ENCODE results near the gene S100A5.
A peak's percentile ranks its signal among the peaks of the same experiment; 100 is the strongest.

Gene S100A5

GRCh38 chr1:153536671-153537375, 3.9 kb downstream of the S100A5 start:
- no peak overlapping the region for H3K27ac ChIP-seq (ENCODE audit: low read depth, low read length)
- H3K36me3 ChIP-seq (ENCODE audit: control insufficient read depth, low read length) = no peaks in the 10 kb centered on the region
- H3K27me3 ChIP-seq (ENCODE audit: control insufficient read depth, low read length) = peaks cover 28% of the 10 kb centered on the region
- H3K4me1 ChIP-seq (ENCODE audit: control insufficient read depth, low read length) = peaks cover 6% of the 10 kb centered on the region; the same call in 1 of the 2 replicates
- H4K20me1 ChIP-seq (ENCODE audit: control insufficient read depth, insufficient read depth, low read depth, low read length) = no peaks in the 10 kb centered on the region
- H3F3A ChIP-seq (ENCODE audit: control insufficient read depth, insufficient read depth) = no peaks in the 10 kb centered on the region
- no peaks in the 10 kb centered on the region for H3K79me2 ChIP-seq (ENCODE audit: control insufficient read depth, low read length)
- no peaks in the 10 kb centered on the region for H3K9me2 ChIP-seq (replicated peaks; ENCODE audit: control insufficient read depth, low read length)
- H3K4me2 ChIP-seq (ENCODE audit: low read length) = no peak overlapping the region; the same call in 1 of the 2 replicates
- H3K9me3 ChIP-seq (ENCODE audit: control insufficient read depth, insufficient read depth, low read length) = no peaks in the 10 kb centered on the region
- H3K4me3 ChIP-seq (ENCODE audit: low read length) = no peak overlapping the region
- no peak for TF ChIP-seq CTCF (IDR thresholded peaks at IDR 0.05; ENCODE audit: low read depth, low read length, poor library complexity, severe bottlenecking)
- no peak for TF ChIP-seq EZH2phosphoT487 (IDR thresholded peaks at IDR 0.05; ENCODE audit: borderline replicate concordance, low read length)

- Histone ChIP-seq H3K79me2 (ENCODE audit: control insufficient read depth, low read length) (no peaks in the 10 kb centered on the region), H3K4me1 (ENCODE audit: control insufficient read depth, low read length) (peaks cover 6% of the 10 kb centered on the region; the same call in 1 of the 2 replicates), H3K36me3 (ENCODE audit: control insufficient read depth, low read length) (no peaks in the 10 kb centered on the region), H3K27ac (ENCODE audit: low read depth, low read length) (no peak overlapping the region), H3K27me3 (ENCODE audit: control insufficient read depth, low read length) (peaks cover 30% of the 10 kb centered on the region), H3K4me3 (ENCODE audit: low read length) (peak overlapping the region; percentile 48), H3K4me2 (ENCODE audit: low read length) (peak overlapping the region; percentile 62), H3K9me3 (ENCODE audit: control insufficient read depth, insufficient read depth, low read length) (no peaks in the 10 kb centered on the region), H3K9me2 (replicated peaks; ENCODE audit: control insufficient read depth, low read length) (no peaks in the 10 kb centered on the region), H3F3A (ENCODE audit: control insufficient read depth, insufficient read depth) (no peaks in the 10 kb centered on the region), H4K20me1 (ENCODE audit: control insufficient read depth, insufficient read depth, low read depth, low read length) (no peaks in the 10 kb centered on the region)
- TF ChIP-seq CTCF (IDR thresholded peaks at IDR 0.05; ENCODE audit: low read depth, low read length, poor library complexity, severe bottlenecking) = no peak
- TF ChIP-seq EZH2phosphoT487 (IDR thresholded peaks at IDR 0.05; ENCODE audit: borderline replicate concordance, low read length) = no peak
Measured at GRCh38 chr1:153536012-153536670, 4.6 kb downstream of the S100A5 start.

- H3F3A ChIP-seq (ENCODE audit: control insufficient read depth, insufficient read depth) = no peaks in the 10 kb centered on the region
- H3K27ac ChIP-seq (ENCODE audit: low read depth, low read length) = no peak within 1 kb of the TSS
- no peaks in the 10 kb centered on the region for H3K9me3 ChIP-seq (ENCODE audit: control insufficient read depth, insufficient read depth, low read length)
Measured at GRCh38 chr1:153535242-153536011, 5.3 kb downstream of the S100A5 start, which contains the start of gene S100A6. TSS of gene S100A6 (minus strand) at chr1:153535991. CDS start at chr1:153535339, 652 bp downstream.

More at GRCh38 chr1:153535242-153536011, 5.3 kb downstream of the S100A5 start, which contains the start of gene S100A6:
- Histone ChIP-seq H3K27me3 (ENCODE audit: control insufficient read depth, low read length) (peaks cover 35% of the 10 kb centered on the region), H4K20me1 (ENCODE audit: control insufficient read depth, insufficient read depth, low read depth, low read length) (no peaks in the 10 kb centered on the region), H3K4me3 (ENCODE audit: low read length) (peak within 1 kb of the TSS; percentile 48), H3K4me2 (ENCODE audit: low read length) (peak within 1 kb of the TSS; percentile 62), H3K9me2 (replicated peaks; ENCODE audit: control insufficient read depth, low read length) (no peaks in the 10 kb centered on the region), H3K4me1 (ENCODE audit: control insufficient read depth, low read length) (peaks cover 6% of the 10 kb centered on the region; the same call in 1 of the 2 replicates), H3K79me2 (ENCODE audit: control insufficient read depth, low read length) (no peaks in the 10 kb centered on the region), H3K36me3 (ENCODE audit: control insufficient read depth, low read length) (no peaks in the 10 kb centered on the region)
- TF ChIP-seq CTCF (IDR thresholded peaks at IDR 0.05; ENCODE audit: low read depth, low read length, poor library complexity, severe bottlenecking) (no peak), EZH2phosphoT487 (IDR thresholded peaks at IDR 0.05; ENCODE audit: borderline replicate concordance, low read length) (no peak)

Measured in DOHH2 (cell line).